Fibroblast of lung (primary cell): ENCODE results near the gene CLMP. TPM values are rescaled to one million over a fixed set of nuclear protein-coding genes. Genes with fewer than 3 reads are reported as not detected.
A peak's percentile ranks its signal among the peaks of the same experiment; 100 is the strongest.

Source experiments
- DNase-seq, 2 donors: peaks; one replicate each; pipeline versions ENCODE4 v3.0.0 to v3.0.0-alpha.2; 2010; ENCODE audit warnings: low read depth in 2 of 2
- H2AFZ ChIP-seq: 2 replicates; pipeline ENCODE4 v1.5.1; 2012; ENCODE audit warnings: low read length, control low read depth, inconsistent platforms
- H3K27ac ChIP-seq: 2 replicates; pipeline ENCODE4 v1.5.1; 2011; ENCODE audit warnings: low read length, control low read depth; ENCODE audit not compliant: insufficient read depth
- H3K27me3 ChIP-seq: 2 replicates; pipeline ENCODE4 v1.5.1; 2011; ENCODE audit warnings: mild to moderate bottlenecking, low read length; ENCODE audit not compliant: control insufficient read depth, insufficient read depth
- H3K36me3 ChIP-seq: 2 replicates; pipeline ENCODE4 v1.5.1; 2011; ENCODE audit warnings: low read length; ENCODE audit not compliant: control insufficient read depth, insufficient read depth
- H3K4me1 ChIP-seq: 2 replicates; pipeline ENCODE4 v1.5.1; 2011; ENCODE audit warnings: low read length; ENCODE audit not compliant: control insufficient read depth, insufficient read depth; ENCODE audit errors: extremely low read depth
- H3K4me2 ChIP-seq: 2 replicates; pipeline ENCODE4 v1.5.1; 2011; ENCODE audit warnings: low read length, control low read depth; ENCODE audit not compliant: insufficient read depth; ENCODE audit errors: extremely low read depth
- H3K4me3 ChIP-seq, 4 experiments: fragments of 200-600 bp in 1 of 4; sonication (generic) in 1 of 4; replicated peaks in 1 of 4; 2 replicates each; pipeline ENCODE4 v1.5.1; 2011 to 2016; ENCODE audit warnings: low read length in 4 of 4, low read depth in 3 of 4, mild to moderate bottlenecking in 3 of 4, control low read depth in 2 of 4, inconsistent platforms in 1 of 4, mixed read lengths in 1 of 4; ENCODE audit not compliant: insufficient read depth in 1 of 4; ENCODE audit errors: control extremely low read depth in 1 of 4
- H3K79me2 ChIP-seq: 2 replicates; pipeline ENCODE4 v1.5.1; 2012; ENCODE audit warnings: mild to moderate bottlenecking, low read length, inconsistent platforms; ENCODE audit not compliant: control insufficient read depth, insufficient read depth
- H3K9ac ChIP-seq: 2 replicates; pipeline ENCODE4 v1.5.1; 2011; ENCODE audit warnings: mild to moderate bottlenecking, low read length, control low read depth; ENCODE audit not compliant: insufficient read depth
- H3K9me3 ChIP-seq: 2 replicates; pipeline ENCODE4 v1.5.1; 2012; ENCODE audit warnings: low read depth, low read length; ENCODE audit not compliant: control insufficient read depth, insufficient read depth
- H4K20me1 ChIP-seq: 2 replicates; pipeline ENCODE4 v1.5.1; 2011; ENCODE audit warnings: low read length; ENCODE audit not compliant: control insufficient read depth, insufficient read depth; ENCODE audit errors: extremely low read depth
- EZH2 ChIP-seq: IDR thresholded peaks from 2 replicates; pipeline ENCODE4 v1.5.1; 2012; ENCODE audit warnings: low read length, control low read depth, mild to moderate bottlenecking; ENCODE audit errors: missing control alignments
- polyA plus RNA-seq, 2 donors: library from polyadenylated mRNA; depleted of rRNA in 1 of 2; stranded (reverse) in 1 of 2; unstranded in 1 of 2; fragments of >200 nt; gene quantifications; 2 replicates each; pipeline ENCODE4 v1.2.1, GENCODE V29; 2011 to 2012; ENCODE audit warnings: missing spikeins in 1 of 2
- total RNA-seq: library from RNA; depleted of rRNA; stranded (reverse); fragments of >200 nt; gene quantifications from 2 replicates; pipeline ENCODE4 v1.2.1, GENCODE V29; 2014
- TF ChIP-seq, protein P1 (sequence below), 2 donors: IDR thresholded peaks in 1 of 2; conservative IDR thresholded peaks in 1 of 2; 1 replicate in 1 of 2; 2 replicates in 1 of 2; pipeline ENCODE4 v1.5.1; 2011 to 2012; ENCODE audit warnings: low read length in 2 of 2, control low read depth in 1 of 2, inconsistent platforms in 1 of 2, low read depth in 1 of 2, mild to moderate bottlenecking in 1 of 2

The CLMP gene
- total and polyA plus RNA-seq, 2 donors (not counting 1 experiment from before 2014, with no cell fraction given), result 107 to 243 TPM

DNA sequence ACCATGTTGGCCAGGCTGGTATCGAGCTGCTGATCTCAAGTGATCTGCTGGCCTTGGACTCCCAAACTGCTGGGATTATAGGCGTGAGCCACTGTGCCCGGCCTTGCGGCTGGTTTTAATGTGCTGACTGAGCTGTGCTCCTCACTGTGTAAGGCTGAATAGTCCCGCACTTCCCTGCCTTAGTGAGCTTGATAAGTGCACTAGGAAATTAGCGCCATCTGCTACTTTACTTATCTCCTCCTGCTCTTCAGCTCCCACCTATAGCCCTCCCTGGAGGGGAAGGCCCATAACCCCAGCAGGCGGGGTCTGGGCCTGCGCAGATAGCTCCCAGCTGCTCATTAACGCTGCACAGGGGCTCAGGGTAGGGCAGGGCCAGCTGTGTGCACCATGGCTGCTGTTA, 49.4 kb downstream of the CLMP start:
- TF ChIP-seq, protein P1, sequence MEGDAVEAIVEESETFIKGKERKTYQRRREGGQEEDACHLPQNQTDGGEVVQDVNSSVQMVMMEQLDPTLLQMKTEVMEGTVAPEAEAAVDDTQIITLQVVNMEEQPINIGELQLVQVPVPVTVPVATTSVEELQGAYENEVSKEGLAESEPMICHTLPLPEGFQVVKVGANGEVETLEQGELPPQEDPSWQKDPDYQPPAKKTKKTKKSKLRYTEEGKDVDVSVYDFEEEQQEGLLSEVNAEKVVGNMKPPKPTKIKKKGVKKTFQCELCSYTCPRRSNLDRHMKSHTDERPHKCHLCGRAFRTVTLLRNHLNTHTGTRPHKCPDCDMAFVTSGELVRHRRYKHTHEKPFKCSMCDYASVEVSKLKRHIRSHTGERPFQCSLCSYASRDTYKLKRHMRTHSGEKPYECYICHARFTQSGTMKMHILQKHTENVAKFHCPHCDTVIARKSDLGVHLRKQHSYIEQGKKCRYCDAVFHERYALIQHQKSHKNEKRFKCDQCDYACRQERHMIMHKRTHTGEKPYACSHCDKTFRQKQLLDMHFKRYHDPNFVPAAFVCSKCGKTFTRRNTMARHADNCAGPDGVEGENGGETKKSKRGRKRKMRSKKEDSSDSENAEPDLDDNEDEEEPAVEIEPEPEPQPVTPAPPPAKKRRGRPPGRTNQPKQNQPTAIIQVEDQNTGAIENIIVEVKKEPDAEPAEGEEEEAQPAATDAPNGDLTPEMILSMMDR (conservative IDR thresholded peaks at IDR 0.05 in 1 of 2, IDR thresholded peaks at IDR 0.05 in 1 of 2; ENCODE audit: low read depth in 1 of 2, low read length in 2 of 2), result no peak
- TF ChIP-seq EZH2, result no peak
- DNase-seq, result no peak
- H4K20me1 ChIP-seq, result no peaks in the 10 kb centered on the region
- no peaks in the 10 kb centered on the region for H3K9me3 ChIP-seq
- no peaks in the 10 kb centered on the region for H3K36me3 ChIP-seq
- no peak overlapping the region for H3K4me2 ChIP-seq
- peaks cover 8% of the 10 kb centered on the region for H3K4me1 ChIP-seq
- peak overlapping the region; percentile 67 for H3K27ac ChIP-seq
- H3K4me3 ChIP-seq, result no peak overlapping the region
- H3K79me2 ChIP-seq, result peaks cover 48% of the 10 kb centered on the region
- H2AFZ ChIP-seq, result no peak overlapping the region
- no peaks in the 10 kb centered on the region for H3K27me3 ChIP-seq
- H3K9ac ChIP-seq, result no peak overlapping the region

DNA sequence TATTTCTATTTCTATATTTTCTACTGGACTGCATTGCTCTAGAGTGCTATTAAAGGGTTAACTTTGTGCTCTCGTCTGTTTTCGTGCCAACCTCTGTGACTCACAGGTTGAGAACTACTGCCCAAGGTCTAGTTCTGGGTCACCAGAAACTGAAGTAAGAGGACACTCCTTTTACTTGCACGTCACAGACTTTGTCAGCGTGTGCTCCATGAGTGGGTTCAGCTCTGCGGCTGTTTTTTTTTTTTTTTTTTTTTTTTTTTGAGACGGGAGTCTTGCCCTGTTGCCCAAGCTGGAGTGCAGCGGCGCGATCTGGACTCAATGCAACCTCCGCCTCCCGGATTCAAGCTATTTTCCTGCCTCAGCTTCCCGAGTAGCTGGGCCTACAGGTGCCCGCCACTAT, 49.8 kb downstream of the CLMP start:
- no peak for TF ChIP-seq EZH2
- TF ChIP-seq, protein P1 (conservative IDR thresholded peaks at IDR 0.05 in 1 of 2, IDR thresholded peaks at IDR 0.05 in 1 of 2; ENCODE audit: low read depth in 1 of 2, low read length in 2 of 2), result no peak
- H3K4me1 ChIP-seq, result peaks cover 8% of the 10 kb centered on the region
- peak; percentile 78 to 92 for DNase-seq
- H3K4me3 ChIP-seq, result no peak overlapping the region
- no peak overlapping the region for H3K9ac ChIP-seq
- H3K27ac ChIP-seq, result peak overlapping the region; percentile 67
- no peaks in the 10 kb centered on the region for H3K9me3 ChIP-seq
- H2AFZ ChIP-seq, result no peak overlapping the region
- no peak overlapping the region for H3K4me2 ChIP-seq
- H3K27me3 ChIP-seq, result no peaks in the 10 kb centered on the region
- no peaks in the 10 kb centered on the region for H3K36me3 ChIP-seq
- H4K20me1 ChIP-seq, result no peaks in the 10 kb centered on the region
- peaks cover 51% of the 10 kb centered on the region for H3K79me2 ChIP-seq

DNA sequence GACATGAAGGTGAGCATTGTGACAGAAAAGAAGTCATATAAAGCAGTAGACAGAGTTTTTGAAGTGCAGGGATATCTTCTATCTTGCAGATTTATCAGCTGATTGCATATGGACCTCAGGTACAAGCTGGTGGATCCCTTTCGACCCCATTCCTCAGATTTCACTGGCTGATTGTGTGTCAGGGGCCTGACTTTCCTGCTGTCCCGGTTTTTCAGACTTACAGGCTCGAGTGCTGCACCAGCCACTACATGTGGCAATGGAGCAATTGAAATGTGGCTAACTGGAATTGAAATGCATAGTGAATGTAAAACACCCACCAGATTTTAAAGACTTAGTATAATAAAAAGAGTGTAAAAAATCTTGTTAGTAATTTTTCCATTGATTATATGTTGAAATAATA, 50.3 kb downstream of the CLMP start:
- H2AFZ ChIP-seq, result no peak overlapping the region
- peaks cover 51% of the 10 kb centered on the region for H3K79me2 ChIP-seq
- no peak overlapping the region for H3K4me3 ChIP-seq
- no peaks in the 10 kb centered on the region for H3K9me3 ChIP-seq
- H3K36me3 ChIP-seq, result no peaks in the 10 kb centered on the region
- H3K4me2 ChIP-seq, result no peak overlapping the region
- no peak for DNase-seq
- H3K9ac ChIP-seq, result no peak overlapping the region
- no peak overlapping the region for H3K27ac ChIP-seq
- H4K20me1 ChIP-seq, result no peaks in the 10 kb centered on the region
- H3K27me3 ChIP-seq, result no peaks in the 10 kb centered on the region
- peaks cover 8% of the 10 kb centered on the region for H3K4me1 ChIP-seq
- TF ChIP-seq, protein P1 (conservative IDR thresholded peaks at IDR 0.05 in 1 of 2, IDR thresholded peaks at IDR 0.05 in 1 of 2; ENCODE audit: low read depth in 1 of 2, low read length in 2 of 2), result no peak
- no peak for TF ChIP-seq EZH2
